Stimulated activated CD8-positive, alpha-beta memory T cell treated with anti-CD3 and anti-CD28 coated beads, Interleukin-15, amount 100 ng/mL, for 48 hours (primary cell): ENCODE results near the gene OR6C2.
"Not testable (repeated sequence)": the region's sequence is repeated elsewhere in the genome, so short reads cannot be mapped to it uniquely, and the experiment has no call there.

Experiments
- DNase-seq, 2 donors: peaks; one replicate each; pipeline ENCODE4 v3.0.0-alpha.2; 2020; ENCODE audit warnings: low read depth in 2 of 2

Gene OR6C2

GRCh38 chr12:55472264-55472663 is 28.4 kb downstream of the OR6C2 start:
- DNase-seq: no peak

GRCh38 chr12:55479136-55479535 is 35.3 kb downstream of the OR6C2 start:
- DNase-seq: not testable (repeated sequence)

GRCh38 chr12:55484284-55484683 is 40.4 kb downstream of the OR6C2 start:
- not testable (repeated sequence) for DNase-seq

GRCh38 chr12:55492078-55492477 is 48.2 kb downstream of the OR6C2 start, which contains the start of gene OR6C68:
Gene OR6C68 (plus strand): TSS chr12:55492378. CDS start chr12:55492378, 0 bp downstream.
- no peak for DNase-seq

- DNase-seq: no peak
Observed at GRCh38 chr12:55495490-55495889, 51.6 kb downstream of the OR6C2 start.

- no peak for DNase-seq
Observed at GRCh38 chr12:55499231-55499630, 55.4 kb downstream of the OR6C2 start.

- DNase-seq: no peak
Observed at GRCh38 chr12:55499810-55500252, 56.0 kb downstream of the OR6C2 start.

- no peak for DNase-seq
Observed at GRCh38 chr12:55501601-55502000, 57.7 kb downstream of the OR6C2 start.
